ENCODE measurements around the gene LHFPL2. TPM values are rescaled to one million over a fixed set of nuclear protein-coding genes. Genes with fewer than 3 reads are reported as not detected.
A peak's percentile ranks its signal among the peaks of the same experiment; 100 is the strongest.

The LHFPL2 gene
- total RNA-seq, 4 donors from 2014 or later: 14.7 to 127 (median 28.0) TPM

DNA sequence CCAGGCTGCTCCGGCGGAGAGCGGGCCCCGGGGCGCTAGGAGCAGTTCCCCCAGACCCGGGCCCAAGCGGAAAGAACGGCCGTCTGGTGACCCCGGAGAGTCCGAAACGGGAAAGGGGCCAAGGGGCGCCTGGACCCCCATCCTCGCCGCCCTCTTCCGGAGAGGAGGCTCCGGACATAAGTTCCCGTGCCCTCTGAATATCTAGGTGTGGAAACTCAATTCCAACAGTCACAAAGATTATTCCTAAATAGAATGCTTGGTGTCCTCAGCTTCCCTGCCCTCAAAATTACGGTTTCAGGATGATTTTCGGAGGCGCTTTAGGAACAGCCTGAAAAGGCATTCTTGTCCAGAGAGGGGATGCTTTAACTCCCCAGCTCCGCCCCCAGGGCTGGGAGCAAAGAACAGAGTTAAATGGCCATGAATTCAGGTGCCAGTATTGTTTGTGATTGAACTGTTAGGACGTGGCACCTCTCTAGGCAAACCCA is 681 bp upstream of the LHFPL2 start:
- peak overlapping the region; percentile 98 to 100 for H3K27ac ChIP-seq
- peak overlapping the region; percentile 50 to 84 for H3K4me3 ChIP-seq
- peaks cover 4 to 10% of the 10 kb centered on the region in 2 donors for H3K4me1 ChIP-seq
- no peaks in the 10 kb centered on the region for H3K9me3 ChIP-seq
- H3K27me3 ChIP-seq: no peaks in the 10 kb centered on the region
- TF ChIP-seq, protein P1, sequence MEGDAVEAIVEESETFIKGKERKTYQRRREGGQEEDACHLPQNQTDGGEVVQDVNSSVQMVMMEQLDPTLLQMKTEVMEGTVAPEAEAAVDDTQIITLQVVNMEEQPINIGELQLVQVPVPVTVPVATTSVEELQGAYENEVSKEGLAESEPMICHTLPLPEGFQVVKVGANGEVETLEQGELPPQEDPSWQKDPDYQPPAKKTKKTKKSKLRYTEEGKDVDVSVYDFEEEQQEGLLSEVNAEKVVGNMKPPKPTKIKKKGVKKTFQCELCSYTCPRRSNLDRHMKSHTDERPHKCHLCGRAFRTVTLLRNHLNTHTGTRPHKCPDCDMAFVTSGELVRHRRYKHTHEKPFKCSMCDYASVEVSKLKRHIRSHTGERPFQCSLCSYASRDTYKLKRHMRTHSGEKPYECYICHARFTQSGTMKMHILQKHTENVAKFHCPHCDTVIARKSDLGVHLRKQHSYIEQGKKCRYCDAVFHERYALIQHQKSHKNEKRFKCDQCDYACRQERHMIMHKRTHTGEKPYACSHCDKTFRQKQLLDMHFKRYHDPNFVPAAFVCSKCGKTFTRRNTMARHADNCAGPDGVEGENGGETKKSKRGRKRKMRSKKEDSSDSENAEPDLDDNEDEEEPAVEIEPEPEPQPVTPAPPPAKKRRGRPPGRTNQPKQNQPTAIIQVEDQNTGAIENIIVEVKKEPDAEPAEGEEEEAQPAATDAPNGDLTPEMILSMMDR (IDR thresholded peaks at IDR 0.05): peak in 2 of 4 experiments; percentile 6 to 15
- TF ChIP-seq POLR2A (IDR thresholded peaks at IDR 0.05): no peak
- intact Hi-C loops (cut with DNase I; ENCODE audit: low total_unique reads): loop anchor here (10.0 kb wide), 1 partner anchor 316 kb away; no protein-coding TSS in a partner anchor
- DNase-seq: peak in 1 of 2 donors; percentile 41
- H3K36me3 ChIP-seq: no peaks in the 10 kb centered on the region

DNA sequence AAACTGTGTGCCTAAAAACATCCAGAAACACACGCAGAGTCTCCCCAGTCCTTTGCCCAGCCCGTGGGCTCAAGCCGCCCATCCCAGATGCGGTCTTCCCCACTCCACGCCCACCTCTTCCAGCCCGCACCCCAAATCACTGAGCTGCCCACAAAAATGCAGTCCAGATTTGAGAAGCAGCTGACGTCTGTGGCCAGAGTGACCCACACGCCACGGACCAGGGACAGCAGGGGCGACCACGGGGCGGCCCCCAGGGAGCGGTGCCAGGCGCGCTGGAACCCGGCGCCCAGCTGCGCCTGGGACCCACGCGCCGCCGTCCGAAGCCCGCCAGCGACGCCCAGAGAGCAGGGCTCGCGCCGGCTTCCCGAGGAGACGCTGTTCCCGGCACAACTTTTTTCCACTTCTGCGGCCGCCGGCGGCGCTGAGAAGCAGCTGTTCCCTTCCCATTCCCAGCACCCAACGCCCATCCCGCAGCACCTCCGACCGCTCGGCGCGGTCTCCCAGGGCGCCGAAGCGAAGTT is 674 bp downstream of the LHFPL2 start:
- Histone ChIP-seq H3K27me3 (no peaks in the 10 kb centered on the region), H3K27ac (peak overlapping the region; percentile 98 to 100), H3K4me1 (peaks cover 4 to 10% of the 10 kb centered on the region in 2 donors), H3K36me3 (no peaks in the 10 kb centered on the region), H3K9me3 (no peaks in the 10 kb centered on the region), H3K4me3 (peak overlapping the region; percentile 50 to 84)
- TF ChIP-seq, protein P1 (IDR thresholded peaks at IDR 0.05): peak in 2 of 4 experiments; percentile 11
- no peak for TF ChIP-seq POLR2A (IDR thresholded peaks at IDR 0.05)
- peak; percentile 69 to 71 for DNase-seq
- intact Hi-C loops (cut with DNase I; ENCODE audit: low total_unique reads): loop anchor here (10.0 kb wide), 1 partner anchor 317 kb away; no protein-coding TSS in a partner anchor

DNA sequence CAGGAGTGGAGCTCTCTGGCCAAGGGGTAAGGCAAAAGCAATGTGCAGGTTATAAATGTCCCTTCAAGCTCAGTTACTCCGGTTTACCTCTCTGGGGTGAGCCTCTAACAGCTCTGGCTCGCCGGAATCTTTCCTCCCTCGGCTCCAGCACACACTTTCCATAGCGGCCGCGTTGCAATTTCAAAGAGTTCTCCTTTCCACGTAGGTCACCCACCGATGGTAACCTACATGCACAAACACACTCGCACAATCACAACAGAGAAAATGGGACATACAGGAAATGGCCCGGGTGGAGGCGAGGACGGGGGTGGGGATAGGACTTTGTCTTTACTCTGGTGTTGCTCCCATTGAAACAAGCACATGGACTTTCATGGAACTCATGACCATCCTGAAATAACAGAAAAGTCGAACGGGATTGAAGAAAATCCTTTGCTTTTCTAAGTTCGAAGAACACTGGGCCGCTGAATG is 1.2 kb downstream of the LHFPL2 start:
- TF ChIP-seq, protein P1 (IDR thresholded peaks at IDR 0.05): no peak
- TF ChIP-seq POLR2A (IDR thresholded peaks at IDR 0.05): no peak
- Histone ChIP-seq H3K36me3 (no peaks in the 10 kb centered on the region), H3K27ac (peak overlapping the region; percentile 98 to 100), H3K9me3 (no peaks in the 10 kb centered on the region), H3K27me3 (no peaks in the 10 kb centered on the region), H3K4me3 (peak overlapping the region; percentile 50 to 84), H3K4me1 (peaks cover 4 to 10% of the 10 kb centered on the region in 2 donors)
- intact Hi-C loops (cut with DNase I; ENCODE audit: low total_unique reads): loop anchor here (10.0 kb wide), 1 partner anchor 317 kb away; no protein-coding TSS in a partner anchor
- no peak for DNase-seq

DNA sequence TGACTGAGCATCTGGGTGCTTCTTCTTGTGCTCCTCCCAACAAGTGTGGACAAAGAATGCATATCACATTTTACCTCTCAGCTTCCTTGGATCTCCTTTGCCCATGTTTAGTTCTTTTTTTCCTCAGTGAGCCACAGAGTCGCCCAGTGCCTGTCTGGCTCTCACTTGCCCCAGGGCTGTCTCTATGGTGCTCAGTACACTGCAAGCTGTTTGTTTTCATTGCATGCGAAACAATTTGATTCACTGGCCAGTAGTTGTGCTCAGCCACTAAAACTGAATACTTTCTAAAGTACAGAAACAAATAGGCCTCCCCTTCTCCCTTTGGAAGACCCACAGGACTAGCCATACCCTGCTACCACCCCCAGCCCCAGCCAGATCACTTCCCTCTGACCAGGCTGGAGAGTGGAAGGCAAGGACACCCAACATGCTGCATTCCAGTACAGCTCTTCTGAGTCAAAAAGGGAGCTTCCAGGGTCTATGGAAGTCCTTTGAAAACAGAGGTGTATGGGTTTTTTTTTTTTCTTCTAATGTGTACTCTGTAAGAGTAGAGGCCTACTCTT is 3.8 kb downstream of the LHFPL2 start:
- Histone ChIP-seq H3K4me1 (peaks cover 4 to 10% of the 10 kb centered on the region in 2 donors), H3K27ac (no peak overlapping the region), H3K36me3 (no peaks in the 10 kb centered on the region), H3K4me3 (no peak overlapping the region), H3K9me3 (no peaks in the 10 kb centered on the region), H3K27me3 (no peaks in the 10 kb centered on the region)
- no peak for DNase-seq
- intact Hi-C loops (cut with DNase I; ENCODE audit: low total_unique reads): loop anchor here (10.0 kb wide), 1 partner anchor 320 kb away; no protein-coding TSS in a partner anchor
- TF ChIP-seq, protein P1 (IDR thresholded peaks at IDR 0.05): no peak
- TF ChIP-seq POLR2A (IDR thresholded peaks at IDR 0.05): no peak

DNA sequence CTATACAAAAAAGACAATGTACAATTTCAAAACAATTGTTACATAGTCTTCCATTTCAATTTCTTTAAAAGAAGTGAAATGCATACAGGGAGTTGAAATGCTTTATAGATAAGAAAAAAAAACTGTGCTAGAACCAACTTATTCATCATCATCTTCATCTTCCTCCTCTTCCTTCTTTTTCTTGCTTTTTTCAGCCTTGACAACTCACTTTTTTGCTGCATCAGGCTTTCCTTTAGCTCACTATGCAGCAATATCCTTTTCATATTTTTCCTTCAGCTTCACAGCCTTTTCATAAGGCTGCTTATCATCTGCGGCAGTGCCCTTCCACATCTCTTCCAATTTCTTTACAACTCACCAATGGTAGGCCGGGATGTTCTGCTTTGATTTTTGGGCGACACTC is 4.4 kb downstream of the LHFPL2 start:
- no peaks in the 10 kb centered on the region for H3K9me3 ChIP-seq
- no peak overlapping the region for H3K4me3 ChIP-seq
- no peak for DNase-seq
- no peak overlapping the region for H3K27ac ChIP-seq
- no peaks in the 10 kb centered on the region for H3K27me3 ChIP-seq
- H3K36me3 ChIP-seq: no peaks in the 10 kb centered on the region
- intact Hi-C loops (cut with DNase I; ENCODE audit: low total_unique reads): loop anchor here (10.0 kb wide), 1 partner anchor 321 kb away; no protein-coding TSS in a partner anchor
- no peak for TF ChIP-seq POLR2A (IDR thresholded peaks at IDR 0.05)
- TF ChIP-seq, protein P1 (IDR thresholded peaks at IDR 0.05): no peak
- H3K4me1 ChIP-seq: peaks cover 4 to 10% of the 10 kb centered on the region in 2 donors

Measured in uterus (tissue), 4 donors.